ENCODE data around the gene DNTT. TPM values are rescaled to one million over a fixed set of nuclear protein-coding genes. Genes with fewer than 3 reads are reported as not detected.

The DNTT gene
- total RNA-seq: not detected in 2 replicates

DNA sequence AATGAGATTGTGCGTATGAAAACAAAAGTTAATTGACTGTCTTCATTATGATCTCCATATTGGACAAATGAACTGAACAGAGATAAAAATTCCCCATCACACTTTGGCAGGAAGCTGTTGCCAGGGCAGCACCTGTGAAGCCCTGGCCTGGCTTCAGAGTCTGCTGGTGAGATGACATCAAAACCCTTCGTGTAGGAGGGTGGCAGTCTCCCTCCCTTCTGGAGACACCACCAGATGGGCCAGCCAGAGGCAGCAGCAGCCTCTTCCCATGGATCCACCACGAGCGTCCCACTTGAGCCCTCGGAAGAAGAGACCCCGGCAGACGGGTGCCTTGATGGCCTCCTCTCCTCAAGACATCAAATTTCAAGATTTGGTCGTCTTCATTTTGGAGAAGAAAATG lies at the start of gene DNTT:
Gene DNTT, plus strand, starts transcription at position 205 of the 400 bp plus-strand sequence. Its CDS starts 64 bp downstream, at position 269.
- DNase-seq (ENCODE audit: low read depth in 2 of 2): no peak

DNA sequence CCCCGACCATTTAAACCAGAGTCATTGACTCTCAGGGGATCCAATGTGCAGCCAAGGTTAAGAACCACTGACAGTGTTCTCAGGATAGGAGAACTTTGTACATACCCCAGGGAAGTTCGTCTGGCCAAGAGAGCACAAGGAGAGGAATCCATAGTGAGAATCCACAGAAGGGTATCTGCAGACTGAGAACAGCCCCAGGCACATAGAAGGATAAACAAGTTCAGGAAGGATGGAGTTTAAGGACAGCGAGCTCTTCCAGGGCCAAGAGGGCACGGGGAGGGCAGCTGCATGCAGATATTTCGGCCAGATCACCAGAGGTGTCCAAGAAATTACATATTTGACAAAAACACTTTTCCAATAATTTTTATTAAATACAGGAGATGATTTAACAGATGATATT lies 49.3 kb upstream of the DNTT start:
- DNase-seq (ENCODE audit: low read depth in 2 of 2): no peak

DNA sequence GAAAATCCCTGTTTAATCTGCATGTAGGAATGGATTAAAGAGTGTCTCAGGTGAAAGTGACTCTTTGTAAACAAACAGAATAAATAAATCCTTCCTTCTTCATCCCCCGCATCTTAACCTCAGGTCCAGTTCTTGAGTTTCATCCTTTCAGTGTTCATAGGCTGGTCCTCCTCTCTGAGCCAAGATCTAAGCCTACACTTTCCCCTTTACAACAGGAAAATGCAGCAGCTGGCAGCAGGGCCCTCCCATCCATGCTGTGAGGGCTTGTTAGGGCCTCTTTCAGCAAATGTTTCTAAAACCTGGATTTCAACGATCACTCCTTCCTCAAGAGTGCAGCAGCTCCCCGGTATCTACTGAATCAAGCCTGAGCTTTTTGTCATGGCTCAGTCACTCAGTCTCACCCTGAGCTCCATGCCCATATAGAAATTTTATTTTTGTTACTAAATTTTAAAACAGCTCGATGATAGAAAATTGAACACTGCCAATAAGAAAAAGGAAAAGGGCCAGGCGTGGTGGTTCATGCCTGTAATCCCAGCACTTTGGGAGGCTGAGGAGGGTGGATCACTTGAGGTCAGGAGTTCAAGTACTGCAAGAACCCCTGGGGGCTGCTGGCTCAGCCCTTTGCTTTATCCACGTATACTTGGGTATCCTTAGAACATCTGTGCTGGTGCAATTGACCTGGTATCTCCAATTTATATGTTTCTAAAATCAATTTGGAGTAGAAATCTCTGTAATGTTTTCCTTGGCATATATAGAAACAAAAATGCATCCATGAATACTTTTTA lies 48.5 kb upstream of the DNTT start:
- no peak for DNase-seq (ENCODE audit: low read depth in 2 of 2)

DNA sequence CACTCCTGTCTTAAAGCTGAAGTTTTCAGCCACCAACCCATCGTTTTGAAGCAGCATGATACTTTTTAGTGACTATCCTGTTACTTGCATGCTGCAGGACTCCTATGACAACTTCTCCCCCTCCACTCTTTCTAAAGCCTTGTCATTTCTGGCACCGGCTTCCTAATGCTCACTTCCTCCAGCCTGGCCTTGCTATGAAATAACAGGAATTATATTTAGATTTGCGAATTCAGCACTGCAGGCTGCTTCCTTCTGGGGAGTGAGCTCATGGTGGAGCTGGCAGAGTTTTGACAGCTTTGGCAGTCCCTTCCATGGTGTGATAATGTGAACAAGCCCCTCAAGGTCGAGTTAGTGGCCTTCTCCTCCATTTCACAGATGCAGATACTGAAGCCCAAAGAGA lies 46.3 kb upstream of the DNTT start:
- DNase-seq (ENCODE audit: low read depth in 2 of 2): peak; percentile 22 to 29

DNA sequence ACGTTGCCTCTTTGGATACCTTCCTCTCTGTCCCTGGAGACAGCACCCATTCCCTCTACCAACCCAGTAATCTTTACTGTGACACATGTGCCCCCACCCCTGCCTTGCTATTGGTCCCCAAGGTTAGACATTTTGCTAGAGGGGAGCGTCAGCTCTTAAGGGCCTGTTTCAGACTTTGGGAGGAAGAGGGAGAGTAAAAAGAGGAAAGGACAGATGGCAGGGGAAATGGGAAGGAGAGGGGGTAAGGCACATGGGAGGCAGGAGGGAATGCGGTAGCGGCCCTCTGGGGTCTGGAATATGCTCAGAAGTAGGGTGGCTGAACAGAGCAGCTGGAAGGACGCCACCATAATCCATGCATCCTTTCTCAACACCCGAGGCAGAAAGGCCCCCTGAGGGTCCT lies 45.1 kb upstream of the DNTT start:
- no peak for DNase-seq (ENCODE audit: low read depth in 2 of 2)

DNA sequence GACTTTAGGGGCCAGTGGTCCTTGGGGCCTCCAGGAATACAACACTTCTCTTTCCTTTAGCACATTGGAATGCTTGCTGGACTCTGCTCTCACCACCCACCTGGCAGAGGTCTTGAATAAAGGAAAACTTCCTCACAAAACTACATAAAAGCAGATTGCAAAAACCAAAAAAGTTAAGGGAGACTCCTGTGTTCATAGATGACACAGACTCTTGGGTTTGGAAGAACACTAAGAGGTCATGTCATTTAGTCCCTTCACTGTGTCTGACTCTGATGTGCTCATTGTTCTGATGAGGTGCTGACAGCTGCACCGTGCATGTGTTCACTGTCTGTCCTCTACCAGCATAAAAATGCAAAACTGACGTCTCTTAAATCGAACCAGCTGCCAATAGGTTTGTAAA lies 44.2 kb upstream of the DNTT start:
- DNase-seq (ENCODE audit: low read depth in 2 of 2): no peak

DNA sequence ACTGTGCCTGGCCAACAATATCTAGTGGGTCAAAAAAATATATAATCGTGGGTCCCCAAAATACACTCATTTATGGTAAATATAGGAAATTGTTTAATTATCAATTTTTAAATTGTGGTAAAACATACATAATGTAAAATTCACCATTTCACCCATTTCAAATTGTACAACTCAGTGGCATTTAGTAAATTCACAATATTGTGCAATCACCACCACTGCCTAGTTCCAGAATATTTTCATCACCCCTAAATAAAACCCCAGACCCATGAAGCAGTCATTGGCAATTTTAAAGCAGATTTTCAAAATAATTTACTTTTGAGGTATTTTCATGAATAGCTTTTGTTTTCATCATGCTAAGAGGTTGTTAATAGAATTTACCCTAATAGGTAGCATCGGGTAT lies 43.1 kb upstream of the DNTT start:
- DNase-seq (ENCODE audit: low read depth in 2 of 2): no peak

DNA sequence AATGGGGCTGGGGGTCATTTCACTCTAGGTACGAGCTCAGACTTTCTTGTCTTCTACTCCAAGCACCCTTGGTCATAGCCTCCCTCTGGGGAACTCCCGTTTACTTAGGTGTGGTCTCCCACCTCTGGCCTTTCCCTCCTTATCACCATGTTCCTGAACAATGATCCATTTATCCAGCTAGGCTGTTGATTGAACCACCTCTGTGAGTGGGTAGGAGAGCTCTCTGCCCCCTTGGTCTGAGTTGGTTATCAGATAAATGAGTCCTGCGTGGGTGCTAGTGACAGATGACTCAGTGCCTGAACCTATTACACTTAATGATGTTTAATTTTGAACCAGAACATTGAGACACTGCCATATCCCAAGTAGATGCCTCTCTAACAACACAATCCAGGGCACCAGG lies 42.3 kb upstream of the DNTT start:
- DNase-seq (ENCODE audit: low read depth in 2 of 2): no peak

DNA sequence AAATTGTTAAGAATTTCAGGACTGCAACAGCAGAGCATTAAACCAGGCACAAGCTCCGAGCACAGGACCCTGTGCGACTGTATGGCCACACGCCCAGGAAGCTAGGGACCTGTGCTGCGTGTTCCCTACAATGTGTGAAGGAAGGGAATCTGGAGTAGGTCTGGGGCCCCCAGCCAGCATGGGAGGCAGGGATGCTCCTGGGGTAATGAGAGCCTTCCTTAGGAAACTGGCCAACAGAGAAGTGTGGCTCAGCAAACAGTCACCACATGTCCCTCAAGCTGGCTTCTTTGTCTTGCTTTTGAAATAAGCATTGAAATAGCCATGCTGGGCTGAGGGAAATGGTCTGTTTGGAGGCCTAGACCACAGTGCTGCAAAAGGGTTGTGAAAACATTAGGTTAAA lies 41.1 kb upstream of the DNTT start:
- DNase-seq (ENCODE audit: low read depth in 2 of 2): no peak

DNA sequence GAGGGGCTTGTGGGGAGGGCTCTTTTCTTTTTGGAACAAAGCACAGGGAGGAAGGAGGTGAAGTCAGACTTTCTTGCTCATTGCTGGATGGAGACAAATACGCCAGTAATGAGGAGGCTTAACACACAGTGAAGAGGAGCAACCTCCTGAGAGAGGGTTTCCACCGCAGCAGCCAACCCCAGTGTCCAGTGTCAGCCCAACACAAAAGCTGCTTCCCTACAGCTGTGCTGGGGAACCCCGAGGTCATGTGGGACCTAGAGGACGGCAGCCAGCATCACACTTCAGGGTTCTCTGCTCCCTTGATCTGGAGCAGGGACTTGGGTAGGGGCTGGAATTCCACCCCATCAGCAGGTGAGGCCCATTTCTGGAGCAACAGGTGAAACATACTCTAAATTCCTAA lies 40.6 kb upstream of the DNTT start:
- DNase-seq (ENCODE audit: low read depth in 2 of 2): no peak

DNA sequence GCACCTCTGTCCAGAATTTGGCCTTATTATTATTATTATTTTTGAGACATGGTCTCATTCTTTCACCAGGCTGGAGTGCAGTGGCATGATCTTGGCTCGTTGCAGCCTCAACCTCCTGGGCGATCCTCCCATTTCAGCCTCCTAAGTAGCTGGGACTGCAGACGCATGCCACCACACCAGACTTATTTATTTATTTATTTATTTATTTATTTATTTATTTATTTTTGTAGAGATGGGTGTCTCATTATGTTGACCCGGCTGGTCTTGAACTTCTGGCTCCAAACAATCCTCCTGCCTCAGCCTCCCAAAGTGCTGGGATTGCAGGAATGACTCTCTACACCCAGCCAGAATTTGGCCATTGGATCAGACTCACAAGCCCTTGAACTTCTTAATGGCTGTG lies 39.3 kb upstream of the DNTT start:
- DNase-seq (ENCODE audit: low read depth in 2 of 2): no peak

DNA sequence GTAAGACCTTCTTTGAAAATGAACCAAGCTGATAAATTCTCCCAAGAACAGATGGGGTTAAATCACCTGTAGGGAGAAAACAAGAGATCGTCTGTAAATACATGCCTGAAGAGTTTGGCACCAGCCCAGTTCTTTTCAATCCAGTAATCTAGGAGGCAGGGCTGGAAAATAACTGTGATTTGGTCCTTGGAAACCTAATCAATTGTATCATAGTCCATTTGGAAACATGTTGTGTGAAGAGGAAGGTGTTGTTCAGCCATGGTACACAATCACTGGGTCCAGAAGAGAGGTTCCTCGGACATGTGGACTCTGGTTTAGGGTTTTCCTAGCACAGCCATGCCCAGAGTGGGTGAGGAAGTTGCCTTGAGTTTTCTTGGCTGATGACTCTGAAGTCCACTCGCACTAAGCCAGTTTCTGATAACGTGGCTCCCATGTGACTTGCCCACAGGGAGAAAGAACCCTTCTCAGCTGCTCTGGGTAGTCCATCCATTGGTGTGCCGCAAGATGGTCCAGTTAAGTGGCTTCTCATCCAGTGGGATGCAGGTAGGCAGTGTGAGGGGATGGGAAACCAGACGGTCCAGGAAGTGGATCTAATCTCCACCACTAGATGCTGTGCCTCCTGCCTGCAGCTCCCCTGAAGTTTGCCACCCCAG lies 38.0 kb upstream of the DNTT start:
- no peak for DNase-seq (ENCODE audit: low read depth in 2 of 2)

DNA sequence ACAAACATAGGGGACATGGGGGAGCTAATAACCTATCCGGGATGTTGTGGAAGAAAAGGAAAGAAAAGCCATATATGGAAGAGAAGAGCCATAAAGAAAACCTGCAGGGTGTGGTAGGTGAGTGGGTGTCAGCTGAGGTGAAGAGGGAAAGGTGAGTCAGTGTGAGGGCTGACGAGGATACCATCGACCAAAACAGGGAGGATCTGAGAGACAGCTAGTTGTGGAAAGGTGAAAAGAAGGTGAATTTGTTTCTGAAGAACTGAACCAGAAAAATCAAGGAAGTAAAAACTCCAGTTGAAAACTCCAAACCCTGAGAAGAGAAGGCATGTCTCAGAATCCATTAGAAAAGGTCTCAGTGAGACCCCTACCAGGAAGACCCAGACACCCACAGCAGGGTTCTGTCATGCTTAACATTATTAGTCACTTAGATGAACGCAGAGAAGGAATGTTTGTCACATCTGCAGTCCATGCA lies 37.0 kb upstream of the DNTT start:
- no peak for DNase-seq (ENCODE audit: low read depth in 2 of 2)

DNA sequence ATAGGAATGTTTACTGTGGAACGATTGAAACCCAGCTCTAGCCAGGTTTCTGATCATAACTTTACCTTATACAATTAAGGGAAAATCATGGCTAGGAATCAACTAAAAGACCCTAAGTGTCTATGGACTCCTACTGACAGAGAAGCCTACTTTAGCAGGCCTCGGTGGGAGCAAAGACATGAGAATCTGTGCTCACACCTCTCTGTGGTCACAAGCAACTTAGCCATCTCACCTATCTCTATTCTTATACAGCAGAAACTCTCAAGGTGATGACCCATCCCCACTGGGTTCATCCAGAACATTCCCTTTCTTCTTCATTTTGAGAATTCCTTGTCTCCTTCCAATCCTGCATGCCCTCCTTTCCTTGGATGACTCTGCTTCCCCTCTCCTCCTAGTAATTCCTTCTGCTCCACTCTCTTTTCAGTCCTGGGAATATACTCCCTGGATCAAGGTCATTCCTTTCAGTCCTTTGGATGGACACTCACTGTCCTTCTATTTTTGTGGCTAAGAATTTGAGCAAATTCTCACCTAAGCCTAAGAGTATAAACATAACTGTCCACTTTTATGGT lies 35.8 kb upstream of the DNTT start:
- DNase-seq (ENCODE audit: low read depth in 2 of 2): no peak

DNA sequence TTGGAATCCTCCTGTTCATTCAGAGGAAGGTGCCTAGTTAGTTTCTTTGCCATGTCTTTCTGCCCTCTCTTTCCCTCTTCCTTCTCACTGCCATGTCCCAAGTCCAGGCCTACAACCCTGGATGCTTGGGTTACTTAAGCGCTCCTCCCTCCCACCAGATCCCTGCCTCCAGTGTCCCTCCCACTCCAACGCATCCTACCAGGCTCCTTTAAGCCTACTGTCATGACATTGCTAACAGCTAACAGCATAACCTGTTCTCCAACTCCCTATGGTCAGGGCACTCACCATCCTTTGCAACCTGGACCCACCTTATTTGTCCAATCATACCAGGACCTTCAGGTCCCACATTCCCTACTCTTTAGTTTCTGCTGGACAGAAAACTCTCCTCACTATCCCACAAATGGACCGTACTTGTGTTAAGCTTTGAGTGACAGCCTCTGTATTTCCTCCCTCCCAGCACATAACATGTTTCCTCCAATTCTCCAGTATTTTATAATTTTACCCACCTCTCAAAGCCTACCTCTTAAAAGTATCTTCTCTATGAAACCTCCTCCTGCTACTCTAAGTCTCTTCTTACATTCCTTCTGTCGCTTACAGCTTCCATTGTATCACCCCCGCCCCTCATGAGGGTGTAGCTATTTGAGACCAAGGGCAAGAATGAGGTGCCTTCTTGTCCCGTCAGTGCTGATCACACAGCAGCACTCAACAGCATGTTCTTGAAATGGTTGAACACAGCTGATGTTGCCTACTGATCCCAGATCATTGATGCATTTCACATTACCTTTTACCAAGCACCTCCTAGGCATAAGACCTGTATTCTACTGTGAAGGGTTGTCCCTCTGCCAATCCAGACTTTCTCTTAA lies 34.6 kb upstream of the DNTT start:
- DNase-seq (ENCODE audit: low read depth in 2 of 2): no peak

DNA sequence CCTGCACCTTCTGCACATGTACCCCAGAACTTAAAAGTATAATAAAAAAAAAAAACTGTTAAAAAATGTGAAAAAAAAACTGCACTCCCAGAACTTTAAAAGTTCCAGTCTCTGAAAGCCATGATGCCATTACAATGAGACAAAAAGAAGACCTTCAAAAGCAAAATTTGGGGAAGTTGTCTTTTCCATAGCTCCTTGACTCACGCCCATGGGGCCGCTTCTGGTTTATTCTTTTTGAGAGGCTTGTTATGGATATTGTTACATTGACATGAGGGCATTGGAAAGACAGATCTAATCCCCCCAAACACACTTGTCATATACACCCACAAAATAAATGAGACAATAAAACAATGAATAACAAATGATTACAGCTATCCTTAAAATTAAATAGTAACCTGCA lies 33.7 kb upstream of the DNTT start:
- no peak for DNase-seq (ENCODE audit: low read depth in 2 of 2)

DNA sequence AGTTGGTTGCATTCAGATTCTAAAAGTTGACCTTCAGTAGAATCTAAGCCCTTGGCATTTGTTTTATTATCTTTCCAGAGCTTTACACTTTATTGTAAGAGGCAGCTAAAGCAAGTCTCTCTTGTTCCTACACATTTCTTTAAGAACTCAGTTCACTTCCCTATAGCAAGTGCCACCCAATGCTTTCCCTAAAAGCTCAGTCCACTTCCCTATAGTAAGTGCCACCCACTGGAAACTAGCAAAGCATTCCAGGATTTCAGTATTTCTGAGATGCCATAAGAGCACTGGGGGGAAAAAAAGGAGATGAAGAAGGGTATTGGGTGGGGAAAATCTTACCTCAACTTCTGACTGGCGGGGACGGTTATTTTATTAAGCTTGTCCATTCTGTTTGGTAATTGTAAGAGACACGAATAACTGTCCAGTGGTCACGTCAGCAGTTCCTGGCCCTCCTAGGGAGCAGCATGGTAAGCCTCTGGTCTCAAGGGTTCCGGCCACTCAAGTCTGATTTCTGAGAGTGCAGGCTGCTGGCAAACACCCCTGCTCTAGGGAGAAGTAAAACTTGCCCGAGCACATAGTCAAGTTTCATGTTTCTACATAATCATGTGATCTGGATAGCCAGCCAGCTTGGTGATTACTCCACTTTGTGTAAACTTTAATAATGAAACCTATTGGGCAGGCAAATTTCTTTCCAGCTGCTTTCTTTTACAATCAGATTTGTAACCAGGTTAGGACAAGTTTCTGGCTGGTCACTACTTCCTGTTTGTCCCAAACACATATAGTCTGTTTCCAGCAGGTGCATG lies 33.0 kb upstream of the DNTT start, which contains the start of gene BLNK:
Gene BLNK, minus strand, starts transcription at position 554 of the 800 bp plus-strand sequence. Its CDS starts 171 bp downstream, at position 383.
- no peak for DNase-seq (ENCODE audit: low read depth in 2 of 2)

DNA sequence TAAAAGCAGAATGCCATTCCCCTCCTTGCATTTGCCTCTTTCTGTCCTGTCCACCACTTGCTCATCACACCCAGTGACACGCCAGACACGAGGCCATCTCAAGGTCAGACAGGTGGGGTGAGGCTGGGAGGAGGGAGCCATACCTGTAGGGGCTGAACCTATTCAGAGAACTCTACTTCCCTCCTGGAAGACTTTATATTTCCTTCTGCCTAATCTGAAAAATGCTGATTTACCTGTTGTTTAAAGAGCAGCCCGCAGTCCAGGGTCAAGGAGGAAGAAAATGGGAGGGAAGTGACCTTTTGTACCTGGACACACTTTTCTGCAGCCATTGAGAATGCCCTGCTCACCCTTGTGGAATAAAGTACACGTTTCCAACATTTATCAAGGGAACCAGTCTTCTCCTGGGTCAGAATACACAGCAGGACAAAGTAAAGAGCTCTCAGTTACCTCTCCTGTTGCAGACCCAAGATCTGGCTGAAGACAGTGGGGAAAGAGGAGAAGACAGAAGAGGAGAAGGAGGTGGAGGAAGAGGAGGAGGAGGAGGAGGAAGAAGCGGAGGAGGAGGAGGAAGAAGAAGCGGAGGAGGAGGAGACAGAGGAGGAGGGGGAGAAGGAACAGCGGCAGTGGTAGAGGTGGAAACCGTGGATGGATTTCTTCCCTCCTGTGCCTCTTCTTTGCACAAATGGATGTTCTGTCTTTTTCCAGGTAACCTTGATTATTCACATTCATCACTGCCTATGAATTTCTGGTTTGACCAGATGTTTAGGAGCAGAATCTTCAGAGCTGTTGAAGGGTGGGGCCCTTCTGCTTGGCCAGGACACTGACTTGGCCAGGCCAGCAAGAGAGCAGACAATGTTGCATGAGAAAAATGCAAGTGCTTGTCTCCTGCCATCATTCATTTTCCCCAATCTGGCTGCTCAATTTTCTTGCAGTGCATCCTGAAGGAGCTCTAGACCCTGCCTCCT lies 31.6 kb upstream of the DNTT start:
- no peak for DNase-seq (ENCODE audit: low read depth in 2 of 2)

DNA sequence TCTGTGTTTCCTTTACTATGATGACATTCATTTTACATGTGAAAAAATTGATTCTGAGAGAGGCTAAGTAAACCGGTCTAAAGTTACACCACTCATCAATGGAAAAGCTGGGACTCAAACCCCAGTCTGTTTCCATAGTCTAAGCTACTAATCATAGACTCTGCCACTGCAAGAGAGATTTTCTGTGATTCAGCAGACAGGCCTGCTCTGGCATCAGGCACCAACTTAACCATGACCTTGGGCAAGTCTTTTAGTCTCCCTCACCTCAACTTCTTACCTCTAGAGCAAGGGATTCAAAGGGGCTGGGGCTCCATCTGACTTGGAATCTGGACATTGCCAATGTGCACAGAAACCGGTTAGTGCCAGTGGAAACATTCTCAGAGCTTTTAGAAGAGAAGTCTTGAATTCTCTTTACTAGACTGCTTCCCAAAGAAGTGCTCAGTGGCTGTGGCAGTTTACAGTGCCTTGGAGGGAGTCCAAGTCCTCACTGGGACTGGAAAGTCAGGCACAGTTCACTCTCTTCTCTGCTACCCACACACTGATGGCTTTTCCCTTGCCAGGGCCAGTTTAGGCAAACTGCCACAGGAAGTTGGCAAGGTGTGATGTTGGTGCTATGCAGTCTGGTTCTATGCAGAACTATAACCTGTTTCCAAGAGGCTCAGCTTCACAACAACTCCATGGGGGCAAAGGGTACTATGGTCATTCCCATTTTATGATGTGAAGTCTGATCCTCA lies 28.4 kb upstream of the DNTT start:
- DNase-seq (ENCODE audit: low read depth in 2 of 2): no peak

Data from dermis microvascular lymphatic vessel endothelial cell (primary cell).